Activated CD4-positive, alpha-beta T cell treated with anti-CD3 and anti-CD28 coated beads for 48 hours (primary cell): ENCODE measurements around the gene LSM6.

ENCODE experiments used
- DNase-seq: peaks from one replicate; pipeline ENCODE4 v3.0.0-alpha.2; 2020

The LSM6 gene

DNA sequence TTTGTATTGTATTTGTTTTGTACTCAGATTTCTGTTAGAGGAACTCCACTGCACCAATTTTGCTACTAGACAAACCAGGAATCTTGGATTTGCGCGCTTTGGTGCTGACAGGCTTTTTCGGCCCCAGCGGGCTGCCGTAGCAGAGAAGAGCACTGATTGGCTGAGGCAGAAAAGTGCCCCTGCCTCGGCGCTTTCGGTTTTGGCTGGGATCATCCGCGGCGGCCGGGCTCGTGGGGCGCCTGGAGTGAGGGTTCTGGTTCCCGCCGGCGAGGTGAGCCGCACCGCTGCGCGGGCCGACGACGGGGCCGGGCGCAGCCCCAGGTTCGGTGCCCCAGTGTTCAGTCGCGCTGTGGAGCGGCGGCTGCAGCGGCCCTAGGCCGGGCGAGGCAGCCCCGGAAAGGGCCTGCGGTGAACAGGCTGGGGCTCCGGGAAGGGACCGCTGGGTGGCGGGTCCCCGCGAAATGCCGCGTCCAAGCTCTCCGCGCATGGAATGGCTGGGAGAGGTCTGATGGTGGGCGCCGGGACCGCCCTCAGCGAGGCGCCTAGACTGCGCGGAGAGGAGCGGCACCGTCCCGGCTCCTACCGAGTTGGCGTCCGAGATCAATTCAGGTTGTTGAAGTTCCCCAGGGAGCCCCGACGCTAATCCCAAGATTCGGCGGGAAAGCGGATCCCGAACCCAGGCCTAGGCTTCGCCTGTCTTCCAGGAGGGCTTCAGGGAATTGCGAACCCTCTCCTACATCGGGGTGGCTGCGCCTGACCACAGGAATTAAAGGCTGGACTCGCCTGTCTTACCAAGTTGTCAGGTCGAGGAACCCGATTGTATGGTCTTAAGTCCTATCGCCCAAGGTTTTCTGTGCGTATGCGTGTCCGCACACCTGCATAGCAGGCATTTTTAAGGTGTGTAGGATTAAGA, at the start of gene LSM6:
Gene LSM6 (plus strand): TSS at position 178 of the 913 bp plus-strand sequence. CDS start 7,204 bp downstream, outside the sequence.
- peak; percentile 88 for DNase-seq

DNA sequence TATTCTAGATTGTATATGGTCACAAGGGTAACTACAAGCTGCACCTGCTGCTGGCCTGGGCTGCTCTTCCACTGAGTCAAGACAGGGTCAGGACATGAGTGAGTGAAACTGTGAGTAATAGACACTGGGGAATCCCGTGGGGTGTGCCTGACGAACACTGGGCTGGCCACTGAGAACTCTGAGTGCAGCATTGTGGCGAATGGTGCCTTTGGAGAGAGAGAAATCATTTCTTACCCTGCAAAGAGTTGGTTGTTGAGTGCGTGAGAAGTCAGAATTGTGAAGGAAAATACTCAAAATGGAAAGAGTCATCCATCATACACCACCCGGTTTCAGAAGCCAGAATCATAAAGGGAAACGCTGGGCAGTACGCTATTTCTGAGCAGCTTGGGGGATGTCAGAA, 43.1 kb upstream of the LSM6 start:
- DNase-seq = peak; percentile 77

DNA sequence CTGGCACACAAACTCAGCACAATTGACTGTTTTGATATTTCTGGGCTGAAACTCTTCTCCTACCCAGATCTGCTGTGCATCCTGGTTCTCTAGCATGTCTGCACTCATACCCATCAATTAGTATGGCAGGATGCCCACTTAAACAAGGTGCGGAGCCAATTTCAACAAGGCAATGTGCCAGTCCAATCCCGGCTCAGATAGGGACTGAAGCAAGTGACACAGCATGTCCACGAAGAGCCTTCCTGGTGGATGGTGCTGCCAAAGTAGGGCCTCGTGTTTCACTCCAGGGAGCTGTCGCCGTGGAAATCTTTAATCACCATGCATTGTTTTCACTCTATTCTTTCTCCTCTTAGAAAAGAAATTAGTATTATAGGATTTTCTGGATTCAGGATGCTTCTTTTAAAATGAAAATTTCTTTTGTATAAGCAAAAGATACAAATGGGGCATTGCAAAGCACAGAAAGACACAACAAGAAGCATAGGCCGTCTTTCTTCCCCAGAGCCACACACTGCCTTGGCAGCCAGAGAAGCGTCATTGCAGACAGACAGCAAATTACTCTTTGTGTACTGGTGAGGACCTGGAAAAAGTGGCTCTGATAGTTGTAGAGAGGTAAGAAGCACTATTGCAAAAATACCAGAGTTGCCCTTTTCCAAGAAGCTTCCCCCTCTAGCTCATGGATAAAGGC, 40.6 kb upstream of the LSM6 start:
- no peak for DNase-seq

DNA sequence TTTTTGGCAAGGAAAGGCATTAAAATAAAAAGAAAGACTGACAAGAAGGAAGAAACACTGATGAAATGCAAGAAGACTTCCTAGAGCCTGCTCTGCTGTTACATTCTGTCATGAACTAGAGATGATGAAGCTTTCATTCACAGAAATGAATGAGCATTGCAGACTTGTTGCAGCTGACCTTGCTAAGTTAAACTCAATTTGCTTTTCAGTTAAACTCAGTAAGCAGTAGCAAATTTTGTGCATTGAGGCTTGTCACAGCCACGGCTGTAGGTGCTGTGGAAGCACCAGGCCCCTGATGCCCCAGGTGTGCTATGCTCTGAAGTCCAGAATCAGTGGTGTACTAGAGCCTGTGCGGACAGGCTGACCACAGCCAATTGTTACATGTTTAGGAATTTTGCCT, 39.6 kb upstream of the LSM6 start:
- no peak for DNase-seq

DNA sequence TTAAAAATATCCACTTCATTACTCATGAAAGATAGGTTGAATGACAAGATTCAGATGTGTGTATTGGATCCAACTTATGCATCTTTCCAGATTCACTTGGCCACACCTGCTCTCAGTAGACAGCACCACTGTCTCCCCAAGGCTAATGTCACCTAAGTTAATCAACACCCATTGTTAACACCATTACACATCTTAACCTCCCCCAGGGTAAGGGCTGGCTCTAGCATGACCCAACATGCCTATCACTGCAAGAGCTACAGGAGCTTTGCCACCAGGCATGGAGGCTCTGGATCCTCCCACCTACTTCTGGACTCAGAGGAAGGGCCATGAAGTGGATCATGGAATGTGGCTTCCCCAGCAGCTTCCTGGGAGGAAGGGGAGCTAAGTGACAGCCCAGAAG, 32.8 kb upstream of the LSM6 start:
- DNase-seq = no peak

DNA sequence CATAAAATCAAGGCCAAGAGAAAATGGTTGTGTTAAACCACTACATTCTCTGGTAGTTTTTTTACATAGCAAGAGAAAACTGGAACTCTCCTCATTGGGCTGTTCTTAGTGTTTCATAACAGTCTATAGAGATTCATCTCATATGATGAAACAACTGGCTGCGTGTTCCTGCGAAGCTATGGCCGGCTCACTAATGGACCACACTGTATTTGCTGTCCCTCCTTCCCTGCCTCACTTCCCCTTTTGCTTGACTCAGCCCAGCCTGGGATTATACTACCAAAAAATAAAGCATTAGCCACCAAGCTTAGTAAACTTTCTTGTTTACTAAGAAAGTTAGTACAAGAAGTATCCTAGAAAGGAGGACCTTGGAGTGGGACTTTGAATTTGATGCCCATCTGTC, 31.6 kb upstream of the LSM6 start:
- DNase-seq = no peak

DNA sequence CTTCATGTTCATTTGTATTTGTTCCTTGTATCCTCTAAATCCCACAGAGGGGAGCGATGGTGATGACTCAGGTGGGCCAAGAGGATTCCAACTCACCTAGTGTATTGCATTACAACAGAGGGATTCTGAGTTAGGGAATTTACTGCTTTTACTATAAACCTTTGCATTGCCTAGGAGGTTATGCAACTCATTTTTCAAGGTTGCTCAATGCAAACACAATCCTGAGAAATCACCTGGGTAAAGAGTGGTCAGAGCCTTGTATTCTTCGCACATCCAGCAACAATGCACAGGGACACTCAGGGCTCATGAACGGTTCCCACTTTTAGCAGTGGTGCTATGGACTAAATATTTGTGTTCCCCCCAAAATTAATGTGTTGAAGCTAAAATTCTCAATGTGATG, 28.6 kb upstream of the LSM6 start:
- DNase-seq = no peak

DNA sequence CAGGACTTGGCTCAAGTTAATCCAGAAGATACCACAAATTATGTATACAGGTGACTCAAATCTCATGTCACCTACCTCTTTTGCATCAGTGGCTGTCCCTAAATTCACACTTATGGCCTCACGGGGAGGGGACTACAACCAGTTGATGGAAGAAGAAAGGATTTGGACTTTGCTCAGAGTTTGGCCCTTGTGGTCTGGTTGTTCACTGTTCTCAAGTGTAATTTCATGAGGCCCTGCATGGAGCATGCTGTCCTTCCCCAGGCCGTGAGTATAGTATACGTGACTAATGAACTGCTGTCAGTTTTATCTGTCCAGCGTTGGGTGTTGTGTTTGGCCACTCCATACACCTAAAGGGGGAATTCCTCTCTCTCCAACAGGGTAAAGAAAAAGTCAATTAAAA, 27.5 kb upstream of the LSM6 start:
- DNase-seq = no peak

DNA sequence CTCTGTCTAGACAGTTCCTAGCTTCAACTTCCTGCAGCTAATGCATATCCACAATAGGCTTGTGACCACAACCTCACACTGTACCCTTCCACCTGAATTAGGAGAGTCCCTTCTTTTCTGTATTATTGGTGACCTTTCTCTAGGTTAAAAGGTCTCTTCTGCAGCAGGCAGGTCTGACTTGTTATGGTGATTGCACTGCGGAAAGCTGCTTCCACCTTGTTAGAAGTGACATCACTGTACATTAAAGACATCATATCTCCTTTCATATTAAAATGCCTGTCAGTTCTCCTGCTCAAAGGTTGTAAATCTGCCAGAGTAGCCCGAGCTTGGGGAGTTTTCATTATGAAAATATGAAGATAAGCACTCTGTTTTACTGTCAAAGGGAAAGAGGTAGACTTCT, 21.5 kb upstream of the LSM6 start:
- DNase-seq = no peak

DNA sequence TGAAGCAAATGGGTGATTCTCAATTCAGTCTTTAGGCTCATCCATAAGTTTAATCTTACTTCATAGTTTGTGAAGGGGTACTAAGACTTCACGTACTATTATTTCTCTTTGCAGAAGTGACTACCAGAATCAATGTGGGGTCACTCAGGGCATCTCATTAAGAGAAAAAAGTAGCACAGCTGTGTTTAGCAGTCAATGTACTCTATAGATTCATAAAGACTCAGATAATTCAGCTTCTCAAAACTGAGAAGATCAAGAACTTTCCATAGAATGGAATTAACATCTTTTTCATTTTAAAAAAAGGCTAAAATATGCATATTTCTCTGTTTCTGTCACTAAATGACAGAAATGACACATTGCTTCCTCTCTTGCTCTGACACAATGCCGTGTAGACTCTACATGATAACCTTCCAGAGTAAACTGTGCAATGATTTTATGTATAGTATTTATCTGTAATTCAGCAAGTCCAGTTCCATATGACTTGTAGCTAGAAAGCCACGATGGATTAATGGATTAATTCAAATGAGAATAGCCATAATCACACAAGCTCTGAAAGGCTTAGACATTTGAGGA, 20.3 kb upstream of the LSM6 start:
- DNase-seq = no peak

DNA sequence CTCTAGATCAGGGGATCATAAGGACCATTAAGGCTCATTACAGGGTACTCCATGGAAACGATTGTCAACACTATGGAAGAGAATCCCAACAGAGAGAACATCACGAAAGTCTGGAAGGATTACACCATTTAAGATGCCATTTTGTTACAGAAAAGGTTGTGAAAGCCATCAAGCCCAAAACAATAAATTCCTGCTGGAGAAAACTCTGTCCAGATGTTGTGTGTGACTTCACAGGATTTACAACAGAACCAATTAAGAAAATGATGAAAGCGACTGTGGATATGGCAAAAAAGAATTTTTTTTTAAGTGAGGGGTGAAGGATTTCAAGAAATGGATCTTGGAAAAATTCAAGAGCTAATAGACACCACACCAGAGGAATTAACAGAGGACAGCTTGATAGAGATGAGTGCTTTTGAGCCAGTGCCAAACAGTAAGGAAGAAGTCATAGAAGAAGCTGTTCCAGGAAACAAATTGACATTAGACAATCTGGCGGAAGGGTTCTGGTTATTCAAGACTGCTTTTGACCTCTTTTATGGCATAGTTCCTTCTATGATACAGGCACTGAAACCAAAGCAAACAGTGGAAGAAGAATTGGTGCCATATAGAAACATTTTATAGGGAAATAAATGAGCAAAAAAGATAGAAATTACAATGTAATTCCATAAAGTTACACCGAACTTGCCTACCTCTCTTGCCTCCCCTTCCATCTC, 17.3 kb upstream of the LSM6 start:
- DNase-seq = no peak

DNA sequence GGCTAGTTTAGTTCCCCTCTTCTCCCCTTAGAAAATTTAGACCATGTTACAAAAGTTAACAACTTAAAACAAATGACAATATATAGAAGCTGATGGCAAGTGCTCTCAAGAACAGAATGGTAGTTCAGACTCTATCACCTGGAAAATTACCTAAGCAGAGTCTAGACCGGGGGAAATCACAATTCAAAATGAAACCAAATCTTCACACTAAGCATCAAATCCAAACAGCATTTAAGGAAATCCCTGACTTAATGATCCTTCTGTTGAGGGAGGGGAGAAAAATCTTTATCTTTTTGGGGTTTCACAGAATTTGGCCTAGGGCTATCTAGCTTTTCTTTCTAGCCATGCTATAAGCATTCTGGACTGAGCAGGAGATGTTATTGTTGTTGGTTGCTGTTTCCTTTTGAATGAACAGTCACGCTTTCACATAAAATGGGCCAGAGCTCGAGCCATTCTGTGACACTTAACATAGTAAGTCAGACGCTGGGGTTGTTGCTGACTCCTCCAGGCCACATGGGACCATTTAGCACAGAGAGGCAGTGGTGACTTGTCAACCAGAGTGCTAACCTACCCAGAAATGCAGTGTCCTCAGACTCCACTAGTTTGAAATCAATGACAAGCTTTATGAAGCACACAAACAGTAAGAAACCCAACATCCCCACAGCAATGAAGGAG, 16.0 kb upstream of the LSM6 start:
- DNase-seq = no peak

DNA sequence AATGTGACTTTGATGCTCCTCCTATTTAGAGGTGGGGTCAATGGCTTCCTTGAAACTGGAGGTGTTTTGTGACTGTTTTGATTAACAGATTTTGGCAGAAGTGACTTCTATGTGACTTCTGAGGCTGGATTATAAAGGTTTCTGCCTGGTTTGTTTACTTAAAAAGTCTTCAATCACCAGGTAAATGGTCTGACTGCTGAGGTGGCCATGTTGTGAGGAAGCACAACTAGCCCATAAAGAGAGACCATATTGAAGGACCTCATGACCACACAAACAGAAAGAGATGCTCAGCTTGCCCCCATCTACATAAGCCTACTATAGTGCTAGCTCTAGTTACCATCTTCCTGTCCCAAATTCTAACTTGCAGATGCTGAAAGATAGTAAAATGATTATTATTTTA, 14.3 kb upstream of the LSM6 start:
- no peak for DNase-seq

DNA sequence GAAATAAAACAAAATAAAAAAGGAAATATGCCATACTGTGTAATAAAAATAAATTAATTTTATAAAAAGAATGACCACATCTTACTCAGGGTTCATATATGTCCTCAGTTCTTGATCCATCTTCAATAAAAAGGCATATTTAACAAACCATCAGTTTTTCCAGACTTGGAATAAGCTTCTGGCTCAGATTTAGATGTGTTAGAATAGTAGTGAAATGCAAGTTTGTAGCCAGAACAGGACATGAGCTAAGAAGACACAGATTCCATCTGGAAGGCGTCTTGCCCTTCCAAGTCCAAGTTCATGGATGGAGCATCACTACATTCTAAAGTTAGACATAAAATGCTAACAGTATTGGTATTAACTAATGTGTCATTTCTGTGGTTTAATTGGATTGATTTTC, 10.3 kb upstream of the LSM6 start:
- no peak for DNase-seq

DNA sequence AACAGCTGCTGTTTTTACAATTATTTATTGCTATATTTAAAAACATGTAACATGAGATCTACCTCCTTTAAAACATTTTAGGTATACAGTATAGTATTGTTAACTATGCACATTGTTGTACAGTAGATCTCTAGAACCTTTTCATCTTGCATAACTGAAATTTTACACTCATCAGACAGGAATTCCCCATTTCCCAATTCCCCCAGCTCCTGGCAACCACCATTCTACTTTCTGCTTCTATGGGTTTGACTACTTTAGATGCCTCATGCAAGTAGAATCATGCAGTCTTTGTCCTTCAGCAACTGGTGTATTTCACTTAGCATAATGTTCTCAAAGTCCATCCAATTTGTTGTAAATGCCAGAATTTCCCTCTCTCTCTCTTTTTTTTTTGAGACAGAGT, 9.7 kb upstream of the LSM6 start:
- DNase-seq = no peak

DNA sequence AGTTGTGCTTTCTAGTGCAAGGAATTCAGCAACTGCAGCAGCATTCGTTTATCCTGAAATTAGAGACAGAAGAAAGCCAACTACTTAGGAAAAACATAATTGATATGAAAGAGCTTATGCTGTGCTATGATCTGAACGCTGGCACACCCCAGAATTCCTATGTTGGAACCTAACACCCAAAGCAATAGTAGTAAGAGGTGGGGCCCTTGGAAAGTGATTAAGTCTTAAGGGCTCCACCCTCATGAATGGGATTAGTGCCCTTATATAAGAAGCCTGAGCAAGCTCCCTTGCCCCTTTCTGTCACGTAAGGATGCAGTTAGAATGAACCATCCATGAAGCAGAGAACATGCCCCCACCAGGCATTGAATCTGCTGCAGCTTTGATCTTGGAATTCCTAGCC, 5.4 kb upstream of the LSM6 start:
- no peak for DNase-seq

DNA sequence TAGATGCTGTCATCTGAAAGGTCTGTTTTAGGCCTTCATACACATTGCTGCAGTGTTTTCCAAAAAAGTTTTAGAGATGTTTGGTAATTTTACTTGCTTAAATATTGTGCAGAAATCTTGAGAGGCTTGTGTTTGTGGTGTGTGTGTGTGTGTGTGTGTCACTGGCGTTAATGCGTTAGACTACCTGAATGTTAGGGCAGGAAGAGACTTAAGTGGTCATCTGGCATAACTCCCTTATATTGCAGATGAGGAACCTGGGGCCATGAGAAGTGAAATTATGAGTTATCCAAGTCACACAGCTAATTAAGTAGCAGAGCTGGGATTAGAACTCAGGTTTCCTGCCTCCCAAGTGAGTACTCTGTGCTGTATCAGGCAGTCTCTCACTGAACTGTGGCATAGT, 1.4 kb downstream of the LSM6 start:
- DNase-seq = no peak

DNA sequence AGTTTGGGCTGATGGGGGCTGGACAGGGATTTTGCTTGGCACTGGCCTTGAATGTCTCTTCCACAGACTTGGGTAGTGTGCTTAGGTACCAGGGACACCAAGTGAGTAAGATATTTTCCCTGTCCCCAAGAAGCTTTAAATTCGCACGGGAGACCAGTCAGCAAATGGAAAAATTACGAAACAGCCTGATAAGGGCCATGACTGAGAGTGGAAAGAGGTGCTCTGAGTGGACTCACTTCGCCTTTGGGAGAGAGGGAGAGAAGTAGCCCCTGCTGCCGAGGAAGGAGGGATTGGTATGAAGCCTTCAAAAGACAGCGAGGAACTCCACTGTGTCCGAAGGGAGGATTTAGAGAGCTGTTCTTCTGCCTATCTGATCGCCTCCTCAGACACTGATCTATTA, 2.6 kb downstream of the LSM6 start:
- no peak for DNase-seq

DNA sequence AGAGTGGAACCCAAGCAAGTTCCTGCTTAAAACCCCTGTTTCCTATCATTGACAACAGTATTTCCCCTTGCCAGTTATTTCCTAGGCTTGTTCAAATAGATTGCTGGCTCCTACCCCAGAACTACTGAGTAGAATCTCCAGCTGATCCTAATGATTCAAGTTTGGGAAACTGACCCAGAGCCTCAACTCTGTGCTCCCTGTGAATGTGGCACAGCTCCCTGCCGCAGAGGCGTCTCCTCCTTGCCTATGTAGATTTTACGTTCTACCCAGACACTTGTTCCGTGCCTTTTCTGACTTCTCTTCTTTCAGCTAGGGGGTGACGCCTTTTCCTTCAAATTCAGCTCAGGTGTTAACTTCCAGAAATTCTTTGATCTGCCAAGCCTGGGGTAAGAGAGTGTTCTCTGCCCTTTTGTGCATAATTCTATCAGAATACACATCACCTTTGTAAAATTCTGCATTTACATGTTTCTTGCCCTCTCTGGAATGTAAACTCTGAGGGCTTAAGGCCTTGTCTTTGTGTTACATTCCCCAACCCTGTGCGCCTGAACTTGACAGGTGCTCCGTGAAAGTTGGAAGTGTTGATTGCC, 4.4 kb downstream of the LSM6 start:
- DNase-seq = no peak

DNA sequence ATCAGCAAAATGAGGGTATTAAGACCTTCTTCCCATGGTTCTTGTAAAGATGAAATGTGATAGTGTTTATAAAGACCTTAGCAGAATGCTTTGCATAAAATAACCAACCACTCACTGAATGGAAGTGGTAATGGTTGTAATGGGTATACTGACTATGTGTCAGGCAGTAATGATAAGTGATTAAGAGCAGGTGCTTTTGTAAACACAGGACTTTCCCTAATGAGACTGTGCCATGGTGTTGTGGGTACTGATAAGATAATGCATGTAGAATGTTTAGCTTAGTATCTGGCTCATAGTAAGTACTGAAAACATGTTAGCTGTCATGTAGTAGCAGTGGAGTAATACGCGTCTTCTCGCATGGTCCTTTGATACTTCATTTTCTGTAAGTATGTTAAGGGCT, 6.9 kb downstream of the LSM6 start:
- DNase-seq = no peak

DNA sequence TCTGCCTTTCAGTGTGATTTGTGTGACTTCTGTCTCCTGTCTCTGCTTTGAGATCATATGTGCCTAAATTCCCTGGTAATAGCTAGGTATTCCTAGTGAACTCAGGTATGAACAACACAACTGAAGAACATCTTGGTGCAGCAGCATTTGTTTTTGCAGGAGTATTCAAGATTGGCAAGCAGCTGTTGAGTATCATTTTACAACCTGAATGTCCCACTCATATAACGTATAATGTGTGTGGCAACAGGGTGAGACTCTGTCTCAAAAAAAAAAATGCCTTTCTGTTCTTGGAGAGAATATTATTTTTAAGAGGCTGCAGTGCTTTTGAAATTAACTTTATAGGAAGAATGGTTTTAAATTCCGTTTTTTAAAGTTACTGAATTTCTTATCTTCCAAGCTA, 7.7 kb downstream of the LSM6 start:
- DNase-seq = no peak

DNA sequence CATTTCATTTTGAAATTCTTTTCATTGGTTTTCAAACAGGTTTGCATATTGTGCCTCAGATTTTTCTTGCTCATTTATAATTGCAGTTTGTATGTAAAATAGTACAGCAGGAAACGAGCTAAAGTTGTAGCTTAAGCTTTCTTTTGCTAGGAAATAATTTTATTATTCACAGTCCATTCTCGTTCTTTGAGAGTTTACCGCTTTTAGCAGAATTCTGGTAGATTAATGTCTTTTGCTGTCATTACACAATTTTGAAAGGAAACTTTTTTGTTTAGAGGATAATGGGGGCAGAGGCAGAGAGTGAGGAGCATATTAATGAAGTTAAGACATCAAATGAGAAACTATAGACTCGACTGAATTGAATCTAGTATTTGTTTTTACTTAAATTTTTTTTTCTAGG, 10.5 kb downstream of the LSM6 start:
- DNase-seq = no peak

DNA sequence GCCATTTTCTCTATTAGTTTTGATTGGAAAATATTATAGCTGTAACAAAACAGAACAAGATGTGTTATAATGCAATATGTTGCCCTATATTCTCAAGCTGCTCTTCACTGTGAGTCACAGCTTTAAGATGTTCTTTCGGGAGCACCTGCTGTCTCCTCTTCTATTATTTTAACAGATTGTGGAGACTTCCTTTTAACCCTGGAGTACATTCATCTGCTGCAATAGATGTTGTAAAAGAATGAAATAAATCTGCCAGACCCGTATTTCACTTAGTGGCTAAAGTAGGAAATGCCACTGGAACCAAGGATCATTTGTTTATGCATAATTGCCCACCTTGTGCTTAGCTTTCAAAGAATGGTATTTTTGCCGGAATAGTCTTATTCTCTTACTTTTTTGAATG, 11.1 kb downstream of the LSM6 start:
- DNase-seq = no peak
